ENCODE data around the gene SLC25A13.

SLC25A13 gene

GRCh38 chr7:96316949-96317348 is 4.9 kb downstream of the SLC25A13 start:
- H3K4me3 ChIP-seq (ENCODE audit: low read depth, low read length) = no peak overlapping the region
- no peak for DNase-seq (ENCODE audit: low read depth)
- no peak for TF ChIP-seq CTCF (IDR thresholded peaks at IDR 0.05; ENCODE audit: low read depth, low read length, missing control alignments)
- in situ Hi-C loops (cut with HindIII; ENCODE audit: low sequenced_read_pairs) = no loop called here

GRCh38 chr7:96315125-96315512 is 6.8 kb downstream of the SLC25A13 start:
- H3K4me3 ChIP-seq (ENCODE audit: low read depth, low read length) = no peak overlapping the region
- in situ Hi-C loops (cut with HindIII; ENCODE audit: low sequenced_read_pairs) = no loop called here
- TF ChIP-seq CTCF (IDR thresholded peaks at IDR 0.05; ENCODE audit: low read depth, low read length, missing control alignments) = no peak
- DNase-seq (ENCODE audit: low read depth) = no peak

GRCh38 chr7:96314402-96315124 is 7.3 kb downstream of the SLC25A13 start:
- in situ Hi-C loops (cut with HindIII; ENCODE audit: low sequenced_read_pairs) = no loop called here
- no peak for TF ChIP-seq CTCF (IDR thresholded peaks at IDR 0.05; ENCODE audit: low read depth, low read length, missing control alignments)
- DNase-seq (ENCODE audit: low read depth) = no peak
- H3K4me3 ChIP-seq (ENCODE audit: low read depth, low read length) = no peak overlapping the region

GRCh38 chr7:96313940-96314339 is 8.0 kb downstream of the SLC25A13 start:
- in situ Hi-C loops (cut with HindIII; ENCODE audit: low sequenced_read_pairs) = no loop called here
- H3K4me3 ChIP-seq (ENCODE audit: low read depth, low read length) = no peak overlapping the region
- no peak for DNase-seq (ENCODE audit: low read depth)
- TF ChIP-seq CTCF (IDR thresholded peaks at IDR 0.05; ENCODE audit: low read depth, low read length, missing control alignments) = no peak

- in situ Hi-C loops (cut with HindIII; ENCODE audit: low sequenced_read_pairs) = no loop called here
- TF ChIP-seq CTCF (IDR thresholded peaks at IDR 0.05; ENCODE audit: low read depth, low read length, missing control alignments) = no peak
- no peak for DNase-seq (ENCODE audit: low read depth)
- no peak overlapping the region for H3K4me3 ChIP-seq (ENCODE audit: low read depth, low read length)
Observed at GRCh38 chr7:96312502-96312901, 9.4 kb downstream of the SLC25A13 start.

GRCh38 chr7:96311967-96312366 is 9.9 kb downstream of the SLC25A13 start:
- in situ Hi-C loops (cut with HindIII; ENCODE audit: low sequenced_read_pairs) = no loop called here
- DNase-seq (ENCODE audit: low read depth) = no peak
- no peak for TF ChIP-seq CTCF (IDR thresholded peaks at IDR 0.05; ENCODE audit: low read depth, low read length, missing control alignments)
- no peak overlapping the region for H3K4me3 ChIP-seq (ENCODE audit: low read depth, low read length)

Measured in astrocyte of the cerebellum (primary cell).